Activated CD4-positive, alpha-beta memory T cell treated with anti-CD3 and anti-CD28 coated beads, Interleukin-2, amount 10 ng/mL, durations not matched to agents 7 days and 5 days (primary cell): ENCODE data around the gene ASB13. TPM values are rescaled to one million over a fixed set of nuclear protein-coding genes. Genes with fewer than 3 reads are reported as not detected.
A peak's percentile ranks its signal among the peaks of the same experiment; 100 is the strongest.

Experiments
- CTCF ChIA-PET: fragments of 350-600 bp; sonication (Branson Sonifier 250); formaldehyde crosslinking; loops from one replicate; lab custom pipeline; 2021; ENCODE audit warnings: antibody characterized with exemption, inconsistent platforms; lab: Charles Lee
- POLR2A ChIA-PET: fragments of 350-600 bp; sonication (Branson Sonifier 250); formaldehyde crosslinking; loops from one replicate; lab custom pipeline; 2021; ENCODE audit warnings: antibody characterized with exemption; lab: Charles Lee
- DNase-seq: peaks from one replicate; pipeline ENCODE4 v3.0.0-alpha.2; 2020
- H3K27ac Mint-ChIP-seq: one replicate; pipeline ENCODE4 v1.8.0; 2021; ENCODE audit warnings: mild to moderate bottlenecking, mixed read lengths
- H3K27me3 Mint-ChIP-seq: one replicate; pipeline ENCODE4 v1.8.0; 2021; ENCODE audit warnings: mixed read lengths
- H3K36me3 Mint-ChIP-seq: one replicate; pipeline ENCODE4 v1.8.0; 2021; ENCODE audit warnings: low read depth, mixed read lengths
- H3K4me1 Mint-ChIP-seq: one replicate; pipeline ENCODE4 v1.8.0; 2021; ENCODE audit warnings: mixed read lengths
- H3K4me3 Mint-ChIP-seq: one replicate; pipeline ENCODE4 v1.8.0; 2021; ENCODE audit warnings: mild to moderate bottlenecking, mixed read lengths
- H3K9me3 Mint-ChIP-seq: one replicate; pipeline ENCODE4 v1.8.0; 2021; ENCODE audit warnings: mixed read lengths
- total RNA-seq, 2 experiments: library from RNA; stranded (reverse); gene quantifications; one replicate each; pipeline ENCODE4 v1.2.3, GENCODE V29; 2021

The ASB13 gene
- total RNA-seq, 2 experiments from 2014 or later = 4.8 to 5.4 TPM

GRCh38 chr10:5685764-5686240 is 19.4 kb upstream of the ASB13 start:
- ChIA-PET POLR2A (interaction anchor here (0.8 to 3.3 kb wide), 4 partner anchors 8 to 290 kb away, joined by 3 to 16 read pairs (median 8); partner anchors contain the start of genes ANKRD16, FBH1 and GDI2), CTCF (no interaction called here)
- no peaks in the 10 kb centered on the region for H3K27me3 Mint-ChIP-seq
- peaks cover 9% of the 10 kb centered on the region for H3K36me3 Mint-ChIP-seq
- peaks cover 62% of the 10 kb centered on the region for H3K4me1 Mint-ChIP-seq
- no peak for DNase-seq
- H3K4me3 Mint-ChIP-seq = peak overlapping the region; percentile 92
- H3K27ac Mint-ChIP-seq = peak overlapping the region; percentile 89
- no peaks in the 10 kb centered on the region for H3K9me3 Mint-ChIP-seq

GRCh38 chr10:5684971-5685763 is 18.8 kb upstream of the ASB13 start:
- H3K4me3 Mint-ChIP-seq = peak overlapping the region; percentile 92
- peak; percentile 78 for DNase-seq
- peaks cover 58% of the 10 kb centered on the region for H3K4me1 Mint-ChIP-seq
- peak overlapping the region; percentile 93 for H3K27ac Mint-ChIP-seq
- ChIA-PET CTCF (interaction anchor here (0.9 to 2.8 kb wide), 5 partner anchors 8 to 287 kb away, joined by 3 to 11 read pairs (median 3); partner anchors contain the start of genes ANKRD16 and FBH1), POLR2A (interaction anchor here (0.5 to 3.3 kb wide), 8 partner anchors 9 to 291 kb away, joined by 3 to 16 read pairs (median 3); partner anchors contain the start of genes ANKRD16, FBH1 and GDI2)
- H3K36me3 Mint-ChIP-seq = peaks cover 9% of the 10 kb centered on the region
- H3K27me3 Mint-ChIP-seq = peaks cover 1% of the 10 kb centered on the region
- H3K9me3 Mint-ChIP-seq = no peaks in the 10 kb centered on the region

GRCh38 chr10:5684318-5684970 is 18.0 kb upstream of the ASB13 start, which contains the start of gene TASOR2:
TSS of gene TASOR2 (plus strand) at chr10:5684838. CDS start at chr10:5720643, 35,805 bp downstream.
- peaks cover 9% of the 10 kb centered on the region for H3K36me3 Mint-ChIP-seq
- H3K9me3 Mint-ChIP-seq = no peaks in the 10 kb centered on the region
- CTCF ChIA-PET = interaction anchor here (0.9 to 2.8 kb wide), 5 partner anchors 9 to 288 kb away, joined by 3 to 11 read pairs (median 3); partner anchors contain the start of genes ANKRD16 and FBH1
- H3K4me1 Mint-ChIP-seq = peaks cover 58% of the 10 kb centered on the region
- H3K4me3 Mint-ChIP-seq = peak within 1 kb of the TSS; percentile 92
- H3K27ac Mint-ChIP-seq = peak within 1 kb of the TSS; percentile 93
- peaks cover 4% of the 10 kb centered on the region for H3K27me3 Mint-ChIP-seq
- POLR2A ChIA-PET = interaction anchor here (0.5 to 3.3 kb wide), 12 partner anchors 9 to 398 kb away, joined by 3 to 16 read pairs (median 3); partner anchors contain the start of genes ANKRD16, FBH1 and GDI2
- DNase-seq = peak; percentile 96

GRCh38 chr10:5683065-5683464 is 16.7 kb upstream of the ASB13 start:
- POLR2A ChIA-PET = interaction anchor here (1.3 to 3.3 kb wide), 5 partner anchors 10 to 207 kb away, joined by 3 to 16 read pairs (median 5); partner anchors contain the start of genes ANKRD16, FBH1 and GDI2
- CTCF ChIA-PET = interaction anchor here (0.9 to 2.8 kb wide), 3 partner anchors 9 to 53 kb away, joined by 4 to 11 read pairs (median 11); no protein-coding TSS in a partner anchor
- DNase-seq = no peak
- Mint-ChIP-seq H3K27ac (no peak overlapping the region), H3K36me3 (peaks cover 3% of the 10 kb centered on the region), H3K27me3 (peaks cover 6% of the 10 kb centered on the region), H3K9me3 (no peaks in the 10 kb centered on the region), H3K4me1 (peaks cover 49% of the 10 kb centered on the region), H3K4me3 (no peak overlapping the region)

- H3K27ac Mint-ChIP-seq = no peak overlapping the region
- peaks cover 11% of the 10 kb centered on the region for H3K27me3 Mint-ChIP-seq
- ChIA-PET CTCF (interaction anchor here (0.6 kb wide), 1 partner anchor 247 kb away, joined by 3 read pairs; no protein-coding TSS in a partner anchor), POLR2A (interaction anchor here (0.8 kb wide), 1 partner anchor 375 kb away, joined by 3 read pairs; no protein-coding TSS in a partner anchor)
- no peak for DNase-seq
- no peak overlapping the region for H3K4me3 Mint-ChIP-seq
- H3K36me3 Mint-ChIP-seq = peaks cover 3% of the 10 kb centered on the region
- peaks cover 39% of the 10 kb centered on the region for H3K4me1 Mint-ChIP-seq
- no peaks in the 10 kb centered on the region for H3K9me3 Mint-ChIP-seq
Measured at GRCh38 chr10:5681930-5682329, 15.5 kb upstream of the ASB13 start.

GRCh38 chr10:5679606-5680005 is 13.2 kb upstream of the ASB13 start:
- peaks cover 2% of the 10 kb centered on the region for H3K36me3 Mint-ChIP-seq
- H3K4me3 Mint-ChIP-seq = no peak overlapping the region
- no peaks in the 10 kb centered on the region for H3K9me3 Mint-ChIP-seq
- peaks cover 26% of the 10 kb centered on the region for H3K4me1 Mint-ChIP-seq
- POLR2A ChIA-PET = no interaction called here
- DNase-seq = no peak
- CTCF ChIA-PET = interaction anchor here (0.7 to 0.8 kb wide), 2 partner anchors 14 to 50 kb away, joined by 3 to 4 read pairs; no protein-coding TSS in a partner anchor
- H3K27ac Mint-ChIP-seq = no peak overlapping the region
- H3K27me3 Mint-ChIP-seq = peaks cover 13% of the 10 kb centered on the region

GRCh38 chr10:5679037-5679435 is 12.6 kb upstream of the ASB13 start:
- Mint-ChIP-seq H3K27me3 (peaks cover 16% of the 10 kb centered on the region), H3K9me3 (peaks cover 5% of the 10 kb centered on the region), H3K27ac (no peak overlapping the region), H3K4me1 (peaks cover 21% of the 10 kb centered on the region), H3K36me3 (peaks cover 4% of the 10 kb centered on the region), H3K4me3 (no peak overlapping the region)
- POLR2A ChIA-PET = no interaction called here
- DNase-seq = no peak
- CTCF ChIA-PET = interaction anchor here (0.7 to 0.8 kb wide), 2 partner anchors 14 to 49 kb away, joined by 3 to 4 read pairs; no protein-coding TSS in a partner anchor

GRCh38 chr10:5678397-5679036 is 12.1 kb upstream of the ASB13 start:
- CTCF ChIA-PET = no interaction called here
- no peak for DNase-seq
- no peak overlapping the region for H3K4me3 Mint-ChIP-seq
- H3K4me1 Mint-ChIP-seq = peaks cover 18% of the 10 kb centered on the region
- peaks cover 4% of the 10 kb centered on the region for H3K36me3 Mint-ChIP-seq
- peaks cover 7% of the 10 kb centered on the region for H3K9me3 Mint-ChIP-seq
- H3K27ac Mint-ChIP-seq = no peak overlapping the region
- peaks cover 16% of the 10 kb centered on the region for H3K27me3 Mint-ChIP-seq
- POLR2A ChIA-PET = no interaction called here

- H3K4me1 Mint-ChIP-seq = peaks cover 11% of the 10 kb centered on the region
- CTCF ChIA-PET = interaction anchor here (1.0 kb wide), 1 partner anchor 41 kb away, joined by 3 read pairs; no protein-coding TSS in a partner anchor
- peaks cover 4% of the 10 kb centered on the region for H3K36me3 Mint-ChIP-seq
- peaks cover 14% of the 10 kb centered on the region for H3K9me3 Mint-ChIP-seq
- POLR2A ChIA-PET = no interaction called here
- H3K27me3 Mint-ChIP-seq = peaks cover 13% of the 10 kb centered on the region
- H3K27ac Mint-ChIP-seq = no peak overlapping the region
- no peak overlapping the region for H3K4me3 Mint-ChIP-seq
- no peak for DNase-seq
Measured at GRCh38 chr10:5670662-5671375, 4.4 kb upstream of the ASB13 start.

- POLR2A ChIA-PET = interaction anchor here (0.9 kb wide), 1 partner anchor 220 kb away, joined by 3 read pairs; the partner anchor contains the start of genes ANKRD16 and FBH1
- H3K27ac Mint-ChIP-seq = no peak overlapping the region
- CTCF ChIA-PET = interaction anchor here (1.4 kb wide), 1 partner anchor 40 kb away, joined by 3 read pairs; no protein-coding TSS in a partner anchor
Measured at GRCh38 chr10:5669604-5670003, 3.2 kb upstream of the ASB13 start.

GRCh38 chr10:5668429-5668828 is 2.0 kb upstream of the ASB13 start:
- ChIA-PET CTCF (no interaction called here), POLR2A (no interaction called here)
- Mint-ChIP-seq H3K9me3 (peaks cover 7% of the 10 kb centered on the region), H3K4me3 (no peak overlapping the region), H3K27ac (no peak overlapping the region), H3K27me3 (peaks cover 10% of the 10 kb centered on the region), H3K4me1 (peaks cover 17% of the 10 kb centered on the region), H3K36me3 (no peaks in the 10 kb centered on the region)
- no peak for DNase-seq

More at GRCh38 chr10:5669604-5670003, 3.2 kb upstream of the ASB13 start:
- peaks cover 14% of the 10 kb centered on the region for H3K9me3 Mint-ChIP-seq
- no peak for DNase-seq
- peaks cover 13% of the 10 kb centered on the region for H3K27me3 Mint-ChIP-seq
- no peak overlapping the region for H3K4me3 Mint-ChIP-seq
- H3K4me1 Mint-ChIP-seq = peaks cover 15% of the 10 kb centered on the region
- H3K36me3 Mint-ChIP-seq = peaks cover 2% of the 10 kb centered on the region
